ENCODE data around the gene RALGPS1. TPM values are rescaled to one million over a fixed set of nuclear protein-coding genes. Genes with fewer than 3 reads are reported as not detected.
A peak's percentile ranks its signal among the peaks of the same experiment; 100 is the strongest.

Gene RALGPS1
- total and polyA plus RNA-seq, 8 donors = 5.8 to 12.7 (median 9.3) TPM

- Histone ChIP-seq H3K27me3 (no peaks in the 10 kb centered on the region), H3K36me3 (peaks cover 0 to 9% (median 0%) of the 10 kb centered on the region in 3 donors), H3K9me3 (no peaks in the 10 kb centered on the region), H3K4me3 (no peak overlapping the region), H3K4me1 (no peaks in the 10 kb centered on the region), H3K27ac (peak overlapping the region in 1 of 4 donors; percentile 10)
- ATAC-seq (no peak), DNase-seq (no peak), FAIRE-seq (no peak)
- intact Hi-C loops (cut with DNase I) = no loop called here
- no peak for TF ChIP-seq CTCF (IDR thresholded peaks at IDR 0.05)
- WGBS, 2 donors = 89 to 93% methylated on average over 5 of the region's 5 CpGs
Observed at GRCh38 chr9:127053960-127054359, 139.4 kb downstream of the RALGPS1 start.

DNA sequence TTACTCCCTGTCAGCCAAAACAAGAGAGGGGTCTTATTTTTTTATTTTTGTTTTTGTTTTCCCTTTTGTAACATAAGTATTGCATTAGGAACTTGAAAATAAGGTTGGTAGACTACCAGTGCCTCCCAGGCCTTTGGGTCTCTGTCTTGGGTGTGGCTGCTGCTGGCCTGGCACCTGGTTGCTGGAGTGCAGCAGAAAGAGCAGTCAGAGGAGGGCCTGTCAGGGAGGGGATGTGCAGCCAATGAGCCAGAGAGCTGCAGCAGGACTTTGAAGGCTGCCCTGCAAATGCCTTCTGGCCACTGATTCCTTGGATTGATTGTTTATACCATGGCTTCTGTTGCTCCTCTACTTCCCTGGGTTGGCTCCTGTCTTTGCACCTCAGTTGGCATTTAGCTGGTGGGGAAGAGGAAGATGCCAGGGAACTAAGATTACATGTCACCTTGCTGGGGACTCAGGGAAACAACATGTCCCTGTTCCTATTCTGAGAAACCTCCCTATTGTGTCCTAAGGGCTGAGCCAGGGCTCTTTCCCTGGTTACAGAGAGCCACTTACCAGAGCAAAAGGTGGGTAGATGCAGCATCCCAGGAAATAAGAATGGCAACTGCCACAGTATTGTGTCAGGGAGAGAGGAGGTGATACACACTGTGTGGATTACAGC lies 141.3 kb downstream of the RALGPS1 start:
- intact Hi-C loops (cut with DNase I) = no loop called here
- Histone ChIP-seq H3K9me3 (no peaks in the 10 kb centered on the region), H3K4me3 (no peak overlapping the region), H3K27me3 (no peaks in the 10 kb centered on the region), H3K4me1 (no peaks in the 10 kb centered on the region), H3K36me3 (peaks cover 0 to 9% (median 0%) of the 10 kb centered on the region in 3 donors), H3K27ac (no peak overlapping the region)
- no peak for TF ChIP-seq CTCF (IDR thresholded peaks at IDR 0.05)
- no peak for FAIRE-seq
- DNase-seq = no peak
- no peak for ATAC-seq

GRCh38 chr9:127056446-127056845 lies 141.9 kb downstream of the RALGPS1 start:
- ATAC-seq = no peak
- H3K4me1 ChIP-seq = no peaks in the 10 kb centered on the region
- H3K9me3 ChIP-seq = no peaks in the 10 kb centered on the region
- H3K27ac ChIP-seq = no peak overlapping the region
- DNase-seq = no peak
- no peak for TF ChIP-seq CTCF (IDR thresholded peaks at IDR 0.05)
- 90 to 96% methylated on average over 3 of the region's 3 CpGs for WGBS, 2 donors
- peaks cover 0 to 9% (median 0%) of the 10 kb centered on the region in 3 donors for H3K36me3 ChIP-seq
- no peak for FAIRE-seq
- no peak overlapping the region for H3K4me3 ChIP-seq
- intact Hi-C loops (cut with DNase I) = no loop called here
- H3K27me3 ChIP-seq = no peaks in the 10 kb centered on the region

GRCh38 chr9:127058011-127058644 lies 143.5 kb downstream of the RALGPS1 start:
- Histone ChIP-seq H3K27ac (no peak overlapping the region), H3K36me3 (peaks cover 0 to 4% (median 0%) of the 10 kb centered on the region in 3 donors), H3K9me3 (no peaks in the 10 kb centered on the region), H3K4me1 (no peaks in the 10 kb centered on the region), H3K27me3 (no peaks in the 10 kb centered on the region), H3K4me3 (no peak overlapping the region)
- no peak for FAIRE-seq
- ATAC-seq = peak in 1 of 4 donors; percentile 36
- DNase-seq = no peak
- intact Hi-C loops (cut with DNase I) = no loop called here
- 91 to 93% methylated on average over 7 of the region's 7 CpGs for WGBS, 2 donors
- no peak for TF ChIP-seq CTCF (IDR thresholded peaks at IDR 0.05)

DNA sequence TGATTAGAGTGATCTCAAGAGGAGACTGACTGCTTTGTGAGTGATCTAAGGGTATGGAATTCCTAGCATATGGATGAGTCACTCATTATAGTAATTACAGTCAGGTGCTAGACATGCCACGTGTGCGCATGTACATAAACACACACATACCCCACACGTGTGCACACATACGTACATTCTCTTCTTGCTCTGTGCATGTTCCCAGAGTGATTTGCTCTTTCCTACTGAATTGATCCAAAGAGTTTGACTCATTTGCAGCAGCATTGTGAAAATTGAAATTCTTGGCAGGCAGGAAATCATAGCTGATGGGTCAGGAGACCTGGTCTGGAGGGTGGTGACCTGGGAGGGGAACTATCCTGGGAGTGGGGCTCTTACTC lies 144.1 kb downstream of the RALGPS1 start:
- no peaks in the 10 kb centered on the region for H3K36me3 ChIP-seq
- no peak overlapping the region for H3K27ac ChIP-seq
- ATAC-seq = no peak
- intact Hi-C loops (cut with DNase I) = no loop called here
- WGBS, 2 donors = 94 to 97% methylated on average over 4 of the region's 4 CpGs
- H3K4me1 ChIP-seq = no peaks in the 10 kb centered on the region
- no peak for TF ChIP-seq CTCF (IDR thresholded peaks at IDR 0.05)
- no peak overlapping the region for H3K4me3 ChIP-seq
- H3K9me3 ChIP-seq = no peaks in the 10 kb centered on the region
- DNase-seq = no peak
- H3K27me3 ChIP-seq = no peaks in the 10 kb centered on the region
- no peak for FAIRE-seq
